HEK293T (cell line): ENCODE data around the gene PCDHA1.

Source experiments
- FOXA1 ChIP-seq: fragments of 450-650 bp; IDR thresholded peaks from 2 replicates; pipeline ENCODE4 v1.6.1; 2016; ENCODE audit warnings: mild to moderate bottlenecking
- FOXK2 ChIP-seq: fragments of 450-650 bp; IDR thresholded peaks from 2 replicates; pipeline ENCODE4 v1.6.1; 2016; ENCODE audit warnings: mild to moderate bottlenecking
- LEF1 ChIP-seq: fragments of 450-650 bp; IDR thresholded peaks from 2 replicates; pipeline ENCODE4 v1.6.1; 2017; ENCODE audit warnings: mild to moderate bottlenecking, borderline replicate concordance
- PKNOX1 ChIP-seq: fragments of 450-650 bp; IDR thresholded peaks from 2 replicates; pipeline ENCODE4 v1.6.1; 2016
- SP1 ChIP-seq: fragments of 450-650 bp; IDR thresholded peaks from 2 replicates; pipeline ENCODE4 v1.6.1; 2017
- SUZ12 ChIP-seq: fragments of 450-650 bp; IDR thresholded peaks from 2 replicates; pipeline ENCODE4 v1.6.1; 2016; ENCODE audit warnings: mild to moderate bottlenecking

- TF ChIP-seq SUZ12 (no peak), LEF1 (no peak), FOXK2 (no peak), FOXA1 (no peak), SP1 (no peak), PKNOX1 (no peak)
Measured at GRCh38 chr5:140965905-140966292, 180.0 kb downstream of the PCDHA1 start.
